Epithelial cell of prostate (primary cell): ENCODE measurements around the gene MRPL58.
"Not testable (repeated sequence)": the region's sequence is repeated elsewhere in the genome, so short reads cannot be mapped to it uniquely, and the experiment has no call there.

Experiments used
- DNase-seq: peaks from one replicate; pipeline ENCODE4 v3.0.0-alpha.2; 2011; ENCODE audit warnings: low read depth, low spot score
- H3K27ac ChIP-seq: fragments of 450-650 bp; 2 replicates; pipeline ENCODE4 v1.5.1; 2017; ENCODE audit warnings: mild to moderate bottlenecking

The MRPL58 gene

DNA sequence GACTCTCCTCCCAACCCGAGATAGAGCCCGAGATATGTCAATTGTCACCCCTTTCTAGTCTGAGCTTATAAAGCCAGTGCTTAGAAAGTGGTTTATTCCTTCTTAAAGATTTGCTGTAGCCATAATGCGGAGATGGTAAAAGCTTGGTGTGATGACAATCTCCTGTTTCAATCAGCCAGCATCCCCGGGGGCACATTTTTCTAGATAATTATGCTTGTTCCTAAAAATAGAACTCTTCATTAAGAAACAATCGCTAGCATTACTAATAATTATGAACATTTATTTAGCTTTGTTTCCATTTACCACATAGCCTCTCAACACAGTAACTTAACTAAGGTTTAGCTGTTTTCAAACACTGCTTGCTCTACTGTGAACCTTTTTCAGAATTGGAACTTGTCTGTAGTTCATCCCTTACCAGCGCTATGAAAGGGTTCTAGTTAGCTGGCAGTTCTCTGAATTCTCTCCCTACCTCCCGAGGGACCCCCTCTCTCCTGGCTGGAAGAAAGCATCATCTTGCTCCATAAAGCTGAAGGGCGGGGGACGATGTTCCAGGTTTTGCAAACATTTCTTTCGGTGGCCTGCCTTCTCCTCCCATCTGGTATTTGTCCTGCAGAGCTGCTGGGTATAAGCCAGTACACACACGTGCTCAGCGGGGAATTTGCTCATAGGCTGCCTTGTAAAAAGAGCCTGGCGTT lies 922 bp upstream of the MRPL58 start:
- no peak for DNase-seq
- H3K27ac ChIP-seq, result peak overlapping the region; percentile 68

DNA sequence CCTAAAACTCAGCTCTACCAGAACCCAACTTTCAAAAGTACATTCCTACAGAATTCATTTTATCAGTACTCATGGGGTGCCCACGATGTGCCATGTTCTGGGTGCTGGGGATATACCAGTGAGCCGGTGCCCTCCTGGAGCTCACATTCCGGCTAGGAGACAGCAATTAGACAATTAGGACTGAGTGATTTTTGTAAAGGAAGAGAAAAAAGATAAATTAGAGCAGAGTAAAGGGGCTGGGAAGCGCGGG lies 449 bp upstream of the MRPL58 start:
- no peak for DNase-seq
- H3K27ac ChIP-seq, result peak overlapping the region; percentile 68

DNA sequence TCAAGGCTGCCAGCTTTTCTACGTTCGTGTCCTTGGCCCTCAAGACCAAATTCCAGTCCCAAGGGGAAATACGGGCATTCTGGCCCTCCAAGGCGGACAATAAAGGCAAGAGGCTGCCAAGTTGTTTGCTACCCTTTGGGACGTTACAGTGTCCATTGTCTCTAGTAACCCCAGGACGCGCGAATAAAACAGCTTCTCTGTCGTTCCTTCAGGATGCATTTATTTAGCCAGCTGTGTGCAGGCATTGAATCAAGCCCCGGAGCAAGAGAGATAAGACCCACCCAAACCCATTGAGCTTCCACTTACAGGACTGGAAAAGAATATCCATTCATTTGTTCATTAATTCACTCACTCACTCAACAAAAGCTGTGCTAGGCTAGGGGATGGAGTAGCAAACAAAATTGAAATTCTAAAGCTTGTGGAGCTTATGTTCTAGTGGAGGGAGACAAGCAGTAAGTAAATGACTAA lies 656 bp downstream of the MRPL58 start:
- no peak for DNase-seq

DNA sequence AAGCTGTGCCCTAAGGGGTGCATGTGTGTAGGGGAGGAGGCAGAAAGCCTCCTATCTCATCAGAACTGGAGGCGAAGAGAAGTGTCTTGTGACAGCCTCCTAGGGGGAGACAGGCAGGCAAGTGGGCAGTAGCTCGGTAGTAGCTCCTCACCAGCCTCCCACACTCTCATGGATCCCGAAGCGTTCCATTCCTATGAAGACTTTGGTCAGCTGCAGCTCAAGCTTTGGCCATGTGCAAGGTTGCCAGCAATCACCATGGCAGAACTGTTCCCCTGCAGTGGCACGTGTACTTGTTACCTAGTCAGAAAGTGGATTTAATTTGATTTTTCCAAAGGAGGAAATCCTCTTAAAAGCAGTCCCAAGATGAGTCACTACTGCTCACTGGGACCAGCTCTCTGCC lies 6.7 kb downstream of the MRPL58 start:
- DNase-seq, result no peak
- H3K27ac ChIP-seq, result no peak overlapping the region

More for the DNA sequence above, 656 bp downstream of the MRPL58 start:
- H3K27ac ChIP-seq, result peak overlapping the region; percentile 68

DNA sequence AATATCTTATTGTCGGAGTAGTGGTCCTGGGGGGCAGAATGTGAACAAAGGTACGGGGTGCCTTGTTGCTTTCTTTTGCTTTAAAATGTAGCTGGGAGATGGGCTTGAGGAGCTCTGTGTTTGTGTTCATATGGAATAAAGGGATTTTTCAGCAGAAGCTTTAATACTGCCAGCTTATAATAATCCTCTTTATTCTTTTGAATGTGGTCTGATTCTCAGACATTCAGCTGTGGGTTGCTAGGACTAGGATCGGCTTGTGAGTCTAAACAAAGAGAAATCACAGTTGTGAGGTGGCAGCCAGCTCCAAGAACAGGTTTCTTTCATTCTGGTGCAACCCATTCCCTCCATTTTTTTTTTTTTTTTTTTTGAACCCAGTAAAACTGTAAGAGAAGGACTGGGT lies 7.2 kb downstream of the MRPL58 start:
- no peak for DNase-seq
- no peak overlapping the region for H3K27ac ChIP-seq

DNA sequence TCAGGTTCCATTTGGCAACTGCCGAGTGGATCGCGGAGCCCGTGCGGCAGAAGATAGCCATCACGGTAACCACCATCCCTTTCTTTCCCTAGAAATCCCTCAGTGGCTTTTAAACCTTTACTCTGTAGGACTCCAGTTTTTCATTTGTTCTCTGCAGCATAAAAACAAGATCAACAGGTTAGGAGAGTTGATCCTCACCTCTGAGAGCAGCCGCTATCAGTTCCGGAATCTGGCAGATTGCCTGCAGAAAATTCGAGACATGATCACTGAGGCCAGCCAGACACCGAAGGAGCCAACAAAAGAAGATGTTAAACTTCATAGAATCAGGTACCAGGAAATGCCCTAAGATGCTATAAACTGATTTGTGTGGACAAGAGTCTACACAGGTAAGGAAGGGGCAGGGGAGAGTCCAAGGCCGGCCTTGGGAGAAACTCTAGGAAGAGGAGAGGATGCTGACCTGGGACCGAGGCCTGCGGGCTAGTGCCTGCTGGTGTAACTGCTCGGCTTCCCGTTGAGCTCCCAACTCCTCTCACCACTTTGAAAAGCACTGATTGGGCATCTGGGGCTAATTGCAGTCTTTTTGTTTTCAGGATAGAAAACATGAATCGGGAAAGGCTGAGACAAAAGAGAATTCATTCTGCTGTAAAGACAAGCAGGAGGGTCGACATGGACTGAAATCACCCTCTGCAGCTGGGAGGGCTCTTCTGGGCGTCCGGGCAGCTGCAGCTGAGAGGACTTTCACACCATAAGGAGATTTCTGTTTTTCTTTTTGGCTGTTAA lies 8.1 kb downstream of the MRPL58 start:
- no peak overlapping the region for H3K27ac ChIP-seq
- no peak for DNase-seq

DNA sequence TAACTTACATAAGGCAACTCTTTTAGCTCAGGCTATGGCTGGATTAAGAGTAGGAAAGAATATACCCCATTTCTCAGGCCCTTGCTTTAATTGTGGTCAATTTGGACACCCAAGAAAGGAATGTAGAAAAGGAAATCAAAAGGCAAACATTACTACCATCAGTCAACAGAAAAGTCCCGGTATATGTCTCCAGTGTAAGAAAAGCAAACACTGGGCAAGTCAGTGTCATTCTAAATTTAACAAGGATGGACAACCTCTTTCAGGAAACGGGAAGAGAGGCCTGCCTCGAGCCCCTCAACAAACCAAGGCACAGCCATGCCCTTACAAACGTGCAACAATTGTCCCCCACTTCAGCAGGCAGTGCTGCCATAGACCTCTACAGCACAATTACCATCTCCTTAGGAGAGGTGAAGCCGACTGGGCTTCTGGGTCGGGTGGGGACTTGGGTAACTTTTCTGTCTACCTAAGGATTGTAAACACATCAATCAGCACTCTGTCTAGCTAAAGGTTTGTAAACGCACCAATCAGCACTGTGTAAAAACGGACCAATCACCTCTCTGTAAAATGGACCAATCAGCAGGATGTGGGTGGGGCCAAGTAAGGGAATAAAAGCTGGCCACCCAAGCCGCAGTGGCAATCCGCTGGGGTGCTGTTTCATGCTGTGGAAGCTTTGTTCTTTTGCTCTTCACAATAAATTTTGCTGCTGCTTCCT lies 12.4 kb downstream of the MRPL58 start:
- DNase-seq, result no peak
- no peak overlapping the region for H3K27ac ChIP-seq

DNA sequence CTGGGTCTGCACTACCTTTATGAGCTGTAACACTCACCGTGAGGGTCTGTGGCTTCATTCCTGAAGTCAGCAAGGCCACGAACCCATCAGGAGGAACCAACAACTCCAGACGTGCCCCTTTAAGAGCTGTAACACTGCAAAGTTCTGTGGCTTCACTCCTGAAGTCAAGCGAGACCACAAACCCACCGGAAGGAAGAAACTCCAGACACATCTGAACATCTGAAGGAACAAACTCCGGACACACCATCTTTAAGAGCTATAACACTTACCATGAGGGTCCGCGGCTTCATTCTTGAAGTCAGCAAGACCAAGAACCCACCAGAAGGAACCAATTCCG lies 12.9 kb downstream of the MRPL58 start:
- not testable (repeated sequence) for DNase-seq, H3K27ac ChIP-seq

DNA sequence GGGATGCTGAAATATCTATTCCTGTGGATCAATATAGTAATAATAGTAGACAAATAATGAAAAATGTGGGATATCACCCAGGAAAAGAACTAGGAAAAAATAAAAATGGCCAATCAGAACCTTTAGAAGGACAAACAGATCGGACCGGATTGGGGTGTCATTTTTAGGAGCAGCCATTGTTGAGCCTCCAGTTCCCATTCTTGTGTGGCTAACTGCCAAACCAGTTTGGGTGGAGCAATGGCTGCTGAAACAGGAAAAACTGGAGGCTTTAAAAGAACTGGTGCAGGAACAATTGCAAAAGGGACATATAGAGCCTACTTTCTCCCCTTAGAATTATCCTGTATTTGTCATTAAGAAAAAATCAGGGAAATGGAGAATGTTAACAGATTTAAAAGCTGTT lies 14.2 kb downstream of the MRPL58 start:
- not testable (repeated sequence) for DNase-seq

DNA sequence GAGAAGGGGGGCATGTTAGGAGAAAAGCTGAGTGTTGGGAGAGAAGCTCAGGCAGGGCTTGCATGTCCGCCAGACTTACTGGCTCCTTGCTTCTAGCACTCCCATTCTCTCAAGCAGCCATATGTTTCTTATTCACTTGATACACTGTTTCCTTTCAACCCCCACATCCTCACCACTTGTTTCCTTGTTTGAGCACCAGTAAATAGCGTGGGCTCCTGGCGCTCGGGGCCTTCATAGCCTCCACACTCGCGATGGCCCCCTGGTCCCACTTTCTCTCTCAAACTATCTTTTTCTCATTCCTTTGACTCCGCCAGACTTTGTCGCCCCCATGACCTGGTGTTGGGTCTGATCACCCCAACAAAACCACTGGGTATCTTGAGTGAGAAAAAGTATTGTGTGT lies 17.7 kb downstream of the MRPL58 start:
- DNase-seq, result no peak
- H3K27ac ChIP-seq, result no peak overlapping the region

More for the DNA sequence above, 14.2 kb downstream of the MRPL58 start:
- H3K27ac ChIP-seq, result not testable (repeated sequence)

DNA sequence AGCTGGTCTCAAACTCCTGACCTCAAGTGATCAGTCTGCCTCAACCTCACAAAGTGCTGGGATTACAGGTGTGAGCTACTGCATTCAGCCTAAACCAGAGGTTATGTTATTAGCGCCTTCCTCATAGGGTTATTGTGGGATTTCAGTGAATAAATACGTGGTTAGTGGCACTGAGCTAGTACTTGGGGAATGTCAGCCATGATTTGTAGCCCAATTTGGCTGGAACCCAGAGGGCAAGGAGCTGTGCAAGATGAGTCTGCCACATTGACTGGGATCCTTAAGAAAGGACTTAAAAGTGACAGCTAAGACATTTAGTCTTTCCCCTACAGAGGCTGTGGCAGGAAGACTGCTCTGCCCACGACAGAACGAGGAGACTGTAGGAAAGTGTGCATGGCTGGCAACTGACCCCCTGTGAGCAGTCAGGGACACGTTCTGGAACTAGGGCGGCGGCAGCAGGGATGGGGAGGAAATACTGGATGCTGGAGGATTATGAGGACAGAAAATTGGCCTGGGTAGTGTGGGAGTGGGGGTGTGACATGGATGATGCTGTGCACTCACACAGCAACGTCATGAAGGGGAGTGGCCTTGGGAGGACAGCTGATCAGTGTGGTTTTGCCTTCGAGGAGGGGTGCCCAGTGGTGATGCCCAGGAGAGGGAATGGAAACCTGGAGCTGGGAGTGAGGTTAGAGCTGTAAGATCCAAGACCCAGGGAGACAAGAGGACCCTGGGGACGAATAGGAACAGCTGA lies 19.7 kb downstream of the MRPL58 start:
- DNase-seq, result no peak
- H3K27ac ChIP-seq, result peak overlapping the region; percentile 26

DNA sequence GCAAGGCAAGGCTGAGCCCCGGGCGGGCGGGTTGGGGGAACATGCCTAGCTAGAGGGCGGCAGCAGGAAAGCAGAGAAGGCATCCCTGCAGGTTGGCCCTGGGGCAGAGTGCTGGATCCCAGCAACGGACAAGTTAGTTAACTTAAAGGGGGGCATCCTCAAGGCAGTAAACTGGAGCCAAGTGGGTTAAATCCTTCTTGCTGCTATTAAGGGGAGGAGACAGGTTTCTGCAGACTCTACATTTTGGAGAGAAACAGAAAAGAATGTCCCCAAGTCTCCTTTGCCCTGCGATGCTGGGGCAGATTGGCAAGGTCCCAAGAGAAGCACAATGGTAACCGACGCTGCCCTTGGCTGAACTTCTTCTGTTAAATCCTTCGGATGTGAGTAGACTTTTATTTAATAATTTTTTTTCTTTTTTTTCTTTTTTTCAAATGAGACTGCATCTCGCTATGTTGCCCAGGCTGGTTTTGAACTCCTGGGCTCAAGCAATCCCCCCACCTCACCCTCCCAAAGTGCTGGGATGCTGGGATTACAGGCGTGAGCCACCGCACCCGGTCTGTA lies 20.3 kb downstream of the MRPL58 start:
- H3K27ac ChIP-seq, result no peak overlapping the region

DNA sequence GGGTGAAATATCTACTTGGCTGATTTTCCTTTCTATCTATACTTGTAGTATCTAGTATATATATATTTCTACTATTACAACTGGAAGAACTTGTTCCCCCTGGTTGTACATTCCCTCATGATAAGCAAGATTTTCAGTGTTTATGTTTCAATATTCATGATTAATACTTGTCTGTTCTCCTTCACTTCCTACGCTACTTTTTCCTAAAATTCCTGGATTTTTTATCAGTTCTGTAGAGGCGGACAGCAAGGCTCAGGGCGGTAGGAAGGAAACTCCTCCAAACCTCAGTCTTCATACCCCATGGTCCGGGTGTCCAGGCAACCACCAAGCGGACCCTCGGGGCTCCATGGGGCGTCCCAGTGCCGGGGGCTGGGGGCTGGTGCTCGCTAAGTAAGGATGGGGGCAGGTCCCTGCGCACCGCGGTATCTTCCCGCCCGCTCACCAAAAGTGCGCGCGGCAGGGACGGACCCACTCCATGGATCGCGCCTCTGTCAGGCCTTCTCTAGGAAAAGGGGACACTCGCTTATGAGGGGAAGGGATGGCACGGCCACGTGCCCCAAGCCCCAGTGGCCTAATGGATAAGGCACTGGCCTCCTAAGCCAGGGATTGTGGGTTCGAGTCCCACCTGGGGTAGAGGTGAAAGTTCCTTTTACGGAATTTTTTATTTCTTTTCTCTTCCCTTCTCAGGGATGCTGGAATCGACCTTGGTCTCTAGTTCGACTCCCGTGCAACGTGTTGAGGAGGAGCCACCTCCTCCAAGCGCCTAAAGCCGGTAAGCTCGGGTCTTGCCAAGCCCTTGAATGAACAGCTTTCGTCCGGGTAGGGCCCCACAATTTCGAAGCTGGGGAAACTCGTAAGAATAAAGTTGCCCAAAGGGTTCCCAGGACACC lies 21.1 kb downstream of the MRPL58 start:
- H3K27ac ChIP-seq, result peak overlapping the region; percentile 88
- no peak for DNase-seq

More for the DNA sequence above, 20.3 kb downstream of the MRPL58 start:
- no peak for DNase-seq

DNA sequence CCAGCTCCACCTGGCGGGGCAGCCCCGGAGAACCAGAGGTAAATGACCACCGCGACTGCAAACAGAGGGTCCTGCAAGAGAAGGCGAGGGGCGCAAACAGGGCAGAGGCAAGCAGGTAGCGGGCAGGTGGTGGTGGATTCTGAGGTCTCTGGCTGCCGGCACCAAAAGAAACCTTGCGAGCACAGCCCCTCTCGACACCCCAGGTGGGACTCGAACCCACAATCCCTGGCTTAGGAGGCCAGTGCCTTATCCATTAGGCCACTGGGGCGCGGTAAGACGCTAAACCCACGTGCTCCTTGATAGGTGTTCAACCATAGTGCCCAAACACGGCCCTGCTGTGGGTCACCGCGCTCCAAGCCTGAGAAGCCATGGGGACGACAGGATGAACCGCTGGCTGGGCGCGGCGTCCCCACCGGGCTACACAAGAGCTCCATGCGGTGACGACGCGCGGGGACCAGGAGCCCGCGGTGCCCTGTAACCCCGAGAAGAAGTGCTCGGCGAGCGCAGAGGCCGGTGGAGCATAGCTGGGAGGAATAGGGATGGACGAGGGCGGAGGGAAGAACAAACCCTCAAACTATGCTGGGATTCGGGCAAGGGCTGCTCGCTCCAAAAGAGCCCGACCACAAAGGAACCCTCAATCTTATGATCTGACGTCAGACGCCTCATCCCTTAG lies 21.9 kb downstream of the MRPL58 start:
- H3K27ac ChIP-seq, result peak overlapping the region; percentile 88
- DNase-seq, result no peak

DNA sequence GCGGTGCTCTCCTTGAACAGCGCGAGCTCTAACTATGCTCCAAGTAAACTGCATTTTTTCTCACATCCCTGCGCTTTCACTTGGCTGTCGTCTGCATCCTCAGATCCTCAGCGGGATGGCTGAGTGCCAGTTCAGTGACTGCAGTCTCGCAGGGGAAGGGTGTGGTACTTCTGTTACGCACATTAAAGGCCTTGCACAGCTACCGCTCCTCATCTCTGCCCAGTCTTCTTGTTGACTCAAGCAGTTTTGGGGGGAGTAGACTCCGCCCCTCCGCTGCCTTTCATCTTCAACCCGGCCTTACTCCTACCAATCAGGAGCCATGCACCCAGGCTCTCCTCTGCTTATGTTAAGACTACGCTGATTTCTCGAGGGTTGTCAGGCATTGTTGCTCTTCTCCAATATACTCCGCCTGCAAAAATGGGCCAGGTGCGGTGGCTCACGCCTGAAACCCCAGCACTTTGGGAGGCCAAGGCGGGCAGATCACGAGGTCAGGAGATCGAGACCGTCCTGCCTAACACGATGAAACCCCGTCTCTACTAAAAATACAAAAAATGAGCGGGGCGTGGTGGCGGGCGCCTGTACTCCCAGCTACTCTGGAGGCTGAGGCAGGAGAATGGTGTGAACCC lies 24.3 kb downstream of the MRPL58 start:
- DNase-seq, result no peak
- peak overlapping the region; percentile 13 for H3K27ac ChIP-seq

DNA sequence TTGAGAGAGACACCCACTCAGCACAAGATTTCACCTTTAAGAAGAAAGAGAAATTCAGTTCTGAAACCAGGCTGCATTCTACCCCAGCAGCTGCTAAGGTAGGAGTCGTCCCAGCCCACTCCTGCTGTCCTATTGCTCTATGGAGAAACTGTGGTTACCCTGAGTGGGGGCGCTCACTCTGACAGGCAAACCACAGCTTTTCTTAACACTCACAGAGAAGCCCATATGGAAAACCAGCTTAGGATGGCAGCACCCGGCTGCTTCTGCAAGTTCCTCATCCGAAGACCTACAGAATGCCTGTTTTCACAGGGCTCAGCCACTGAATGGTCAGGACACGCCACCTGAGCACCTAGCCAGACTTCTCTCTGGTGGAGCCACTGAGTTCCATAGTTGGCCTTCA lies 26.8 kb downstream of the MRPL58 start:
- DNase-seq, result no peak
- H3K27ac ChIP-seq, result no peak overlapping the region

DNA sequence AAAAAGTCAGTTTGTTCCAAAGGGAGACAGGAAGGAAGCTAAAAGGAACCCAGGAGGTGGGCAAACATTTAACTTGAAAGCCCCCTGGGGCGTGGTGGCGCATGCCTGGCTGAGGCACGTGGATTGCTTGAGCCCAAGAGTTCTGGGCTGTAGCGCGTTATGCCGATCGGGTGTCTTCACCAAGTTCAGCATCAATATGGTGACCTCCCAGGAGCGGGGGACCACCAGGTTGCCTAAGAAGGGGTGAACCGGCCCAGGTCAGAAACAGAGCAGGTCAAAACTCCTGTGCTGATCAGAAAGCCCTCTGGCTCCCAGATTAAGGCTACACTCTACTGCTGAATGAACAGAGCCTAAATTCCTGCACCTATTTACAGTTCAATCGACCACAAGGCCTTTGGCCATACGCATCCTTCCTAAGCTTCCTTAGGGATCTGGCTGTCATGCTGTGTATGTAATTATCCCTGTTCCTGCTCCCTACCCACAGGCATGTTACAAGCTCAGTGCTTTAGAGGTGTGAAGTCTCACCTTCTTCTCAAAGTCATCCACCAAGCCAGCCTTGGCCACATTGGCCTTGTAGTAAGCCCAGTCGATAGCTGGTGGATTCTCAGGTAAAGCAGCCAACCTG lies 29.3 kb downstream of the MRPL58 start:
- no peak for DNase-seq
- no peak overlapping the region for H3K27ac ChIP-seq

DNA sequence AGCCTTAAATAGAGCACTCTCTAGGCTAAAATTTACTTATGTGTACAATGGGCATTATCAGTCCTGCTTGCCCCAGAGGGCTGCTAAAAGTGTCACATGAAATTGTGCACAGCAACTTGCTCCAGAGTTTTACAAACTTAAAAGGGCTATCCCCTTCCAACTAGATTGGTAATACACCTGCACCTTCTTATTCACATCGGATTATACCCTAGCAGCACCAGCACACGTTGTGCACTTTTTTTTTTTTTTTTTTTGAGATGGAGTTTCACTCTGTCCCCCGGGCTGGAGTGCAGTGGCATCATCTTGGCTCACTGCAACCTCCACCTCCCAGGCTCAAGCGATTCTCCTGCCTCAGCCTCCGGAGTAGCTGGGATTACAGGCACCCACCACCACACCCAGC lies 31.3 kb downstream of the MRPL58 start:
- H3K27ac ChIP-seq, DNase-seq: not testable (repeated sequence)
